GM19043 (cell line): Measurements from ENCODE around the gene ARHGAP33.

Experiments used
- ATAC-seq: cut with Tn5 transposase; IDR thresholded peaks from one replicate; pipeline ENCODE4 v1.9.1; 2021; ENCODE audit warnings: low read depth; ENCODE audit not compliant: unreplicated experiment

The ARHGAP33 gene

GRCh38 chr19:35776102-35776788 lies 881 bp downstream of the ARHGAP33 start:
- ATAC-seq, result no peak

GRCh38 chr19:35777086-35777841 lies 1.9 kb downstream of the ARHGAP33 start:
- no peak for ATAC-seq

GRCh38 chr19:35777961-35778360 lies 2.6 kb downstream of the ARHGAP33 start:
- no peak for ATAC-seq

DNA sequence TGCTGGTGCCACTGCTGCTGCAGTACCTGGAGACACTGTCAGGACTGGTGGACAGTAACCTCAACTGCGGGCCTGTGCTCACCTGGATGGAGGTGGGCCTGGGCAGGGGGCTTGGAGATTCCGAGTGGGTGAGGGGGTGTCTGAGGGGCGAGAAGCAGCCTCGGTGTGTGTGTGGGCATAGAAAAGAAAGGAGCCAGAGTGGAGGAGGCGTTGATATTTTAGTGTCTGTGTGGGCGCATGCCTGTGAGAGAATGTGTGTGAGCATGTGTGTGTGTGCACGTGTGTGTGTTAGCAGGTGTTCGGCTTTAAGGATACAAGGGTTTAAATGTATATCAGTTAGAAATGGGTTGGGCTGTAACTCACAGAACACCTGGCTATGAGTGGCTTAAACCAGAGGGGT lies 3.7 kb downstream of the ARHGAP33 start:
- no peak for ATAC-seq

DNA sequence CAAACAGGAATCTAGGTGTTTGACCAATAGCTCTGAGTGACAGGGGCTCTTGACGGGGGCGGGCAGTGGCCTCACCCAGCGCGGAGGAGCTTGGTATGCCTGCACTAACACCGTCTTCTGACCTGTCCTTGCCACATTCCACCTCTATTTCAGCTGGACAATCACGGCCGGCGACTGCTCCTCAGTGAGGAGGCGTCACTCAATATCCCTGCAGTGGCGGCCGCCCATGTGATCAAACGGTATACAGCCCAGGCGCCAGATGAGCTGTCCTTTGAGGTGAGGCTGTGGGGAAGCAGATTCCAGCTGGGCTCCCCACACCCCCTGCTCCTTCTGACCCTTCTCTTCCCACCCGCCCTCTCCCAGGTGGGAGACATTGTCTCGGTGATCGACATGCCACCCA lies 4.7 kb downstream of the ARHGAP33 start:
- ATAC-seq, result no peak

- ATAC-seq, result no peak
Measured at GRCh38 chr19:35780717-35781116, 5.4 kb downstream of the ARHGAP33 start.

GRCh38 chr19:35781650-35782049 lies 6.3 kb downstream of the ARHGAP33 start:
- ATAC-seq, result no peak

DNA sequence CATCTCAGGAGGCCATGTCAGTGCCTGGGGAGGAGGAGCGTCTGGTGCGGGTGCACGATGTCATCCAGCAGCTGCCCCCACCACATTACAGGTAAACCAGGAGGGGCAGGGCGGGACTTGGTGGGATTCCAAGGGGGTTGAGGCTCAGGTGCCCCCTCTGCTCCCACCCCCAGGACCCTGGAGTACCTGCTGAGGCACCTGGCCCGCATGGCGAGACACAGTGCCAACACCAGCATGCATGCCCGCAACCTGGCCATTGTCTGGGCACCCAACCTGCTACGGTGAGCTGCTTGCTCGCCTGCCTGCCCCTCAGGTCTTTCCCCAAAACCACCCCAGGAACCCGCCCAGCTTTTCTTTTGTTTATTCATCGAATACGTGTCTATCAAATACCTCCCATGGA lies 7.2 kb downstream of the ARHGAP33 start:
- ATAC-seq, result no peak

- ATAC-seq, result no peak
Measured at GRCh38 chr19:35783469-35784434, 8.4 kb downstream of the ARHGAP33 start.

GRCh38 chr19:35784503-35785338 lies 9.4 kb downstream of the ARHGAP33 start:
- no peak for ATAC-seq

DNA sequence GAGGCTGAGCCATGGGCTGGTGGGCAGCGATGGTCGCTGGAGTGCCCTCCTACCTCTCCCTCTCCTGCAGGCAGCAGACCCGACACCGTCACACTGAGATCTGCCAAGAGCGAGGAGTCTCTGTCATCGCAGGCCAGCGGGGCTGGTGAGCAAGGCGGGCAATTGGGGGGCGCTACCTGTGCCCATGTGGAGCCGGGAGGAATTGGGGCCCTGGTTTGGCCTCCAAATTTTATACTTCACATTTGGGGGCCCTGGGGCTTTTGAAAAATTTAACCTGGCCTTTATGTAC lies 9.9 kb downstream of the ARHGAP33 start:
- ATAC-seq, result no peak

DNA sequence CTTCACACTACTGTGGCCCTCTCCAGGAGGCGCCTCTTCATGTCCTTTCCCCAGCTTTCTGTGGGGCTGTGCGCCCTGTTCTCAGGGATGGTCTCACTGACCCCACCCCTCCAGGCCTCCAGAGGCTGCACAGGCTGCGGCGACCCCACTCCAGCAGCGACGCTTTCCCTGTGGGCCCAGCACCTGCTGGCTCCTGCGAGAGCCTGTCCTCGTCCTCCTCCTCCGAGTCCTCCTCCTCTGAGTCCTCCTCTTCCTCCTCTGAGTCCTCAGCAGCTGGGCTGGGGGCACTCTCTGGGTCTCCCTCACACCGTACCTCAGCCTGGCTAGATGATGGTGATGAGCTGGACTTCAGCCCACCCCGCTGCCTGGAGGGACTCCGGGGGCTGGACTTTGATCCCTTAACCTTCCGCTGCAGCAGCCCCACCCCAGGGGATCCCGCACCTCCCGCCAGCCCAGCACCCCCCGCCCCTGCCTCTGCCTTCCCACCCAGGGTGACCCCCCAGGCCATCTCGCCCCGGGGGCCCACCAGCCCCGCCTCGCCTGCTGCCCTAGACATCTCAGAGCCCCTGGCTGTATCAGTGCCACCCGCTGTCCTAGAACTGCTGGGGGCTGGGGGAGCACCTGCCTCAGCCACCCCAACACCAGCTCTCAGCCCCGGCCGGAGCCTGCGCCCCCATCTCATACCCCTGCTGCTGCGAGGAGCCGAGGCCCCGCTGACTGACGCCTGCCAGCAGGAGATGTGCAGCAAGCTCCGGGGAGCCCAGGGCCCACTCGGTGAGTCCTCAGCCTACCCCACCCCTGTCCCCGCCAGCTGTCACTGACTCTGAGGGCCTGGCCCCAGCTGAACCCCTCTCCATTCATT lies 11.2 kb downstream of the ARHGAP33 start:
- ATAC-seq, result no peak

DNA sequence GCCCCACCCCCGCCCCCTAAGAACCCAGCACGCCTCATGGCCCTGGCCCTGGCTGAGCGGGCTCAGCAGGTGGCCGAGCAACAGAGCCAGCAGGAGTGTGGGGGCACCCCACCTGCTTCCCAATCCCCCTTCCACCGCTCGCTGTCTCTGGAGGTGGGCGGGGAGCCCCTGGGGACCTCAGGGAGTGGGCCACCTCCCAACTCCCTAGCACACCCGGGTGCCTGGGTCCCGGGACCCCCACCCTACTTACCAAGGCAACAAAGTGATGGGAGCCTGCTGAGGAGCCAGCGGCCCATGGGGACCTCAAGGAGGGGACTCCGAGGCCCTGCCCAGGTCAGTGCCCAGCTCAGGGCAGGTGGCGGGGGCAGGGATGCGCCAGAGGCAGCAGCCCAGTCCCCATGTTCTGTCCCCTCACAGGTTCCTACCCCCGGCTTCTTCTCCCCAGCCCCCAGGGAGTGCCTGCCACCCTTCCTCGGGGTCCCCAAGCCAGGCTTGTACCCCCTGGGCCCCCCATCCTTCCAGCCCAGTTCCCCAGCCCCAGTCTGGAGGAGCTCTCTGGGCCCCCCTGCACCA lies 11.9 kb downstream of the ARHGAP33 start:
- ATAC-seq, result no peak

DNA sequence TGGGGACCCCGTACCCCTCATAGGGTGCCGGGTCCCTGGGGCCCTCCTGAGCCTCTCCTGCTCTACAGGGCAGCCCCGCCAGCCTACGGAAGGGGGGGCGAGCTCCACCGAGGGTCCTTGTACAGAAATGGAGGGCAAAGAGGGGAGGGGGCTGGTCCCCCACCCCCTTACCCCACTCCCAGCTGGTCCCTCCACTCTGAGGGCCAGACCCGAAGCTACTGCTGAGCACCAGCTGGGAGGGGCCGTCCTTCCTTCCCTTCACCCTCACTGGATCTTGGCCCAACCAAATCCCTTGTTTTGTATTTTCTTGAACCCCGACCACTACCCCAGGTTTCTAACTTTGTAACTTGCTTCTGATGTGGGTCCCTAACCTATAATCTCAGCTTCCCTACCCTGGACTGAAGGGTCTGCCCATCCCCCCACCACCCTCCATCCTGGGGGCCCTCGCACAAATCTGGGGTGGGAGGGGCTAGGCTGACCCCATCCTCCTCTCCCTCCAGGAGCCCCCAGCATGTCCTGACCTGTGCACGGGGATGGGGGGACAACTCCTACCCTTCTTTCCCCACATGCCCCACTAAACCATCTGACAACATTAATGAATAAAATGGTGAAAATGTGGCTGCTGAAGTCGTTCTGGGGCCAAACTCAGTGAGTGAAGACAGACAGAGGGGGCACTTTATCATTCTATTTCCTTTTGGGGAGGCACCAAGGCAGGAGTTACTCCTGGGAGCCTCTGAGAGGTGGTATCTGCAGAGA lies 13.0 kb downstream of the ARHGAP33 start:
- ATAC-seq, result no peak

- no peak for ATAC-seq
Measured at GRCh38 chr19:35789195-35789977, 14.0 kb downstream of the ARHGAP33 start.

- no peak for ATAC-seq
Measured at GRCh38 chr19:35789978-35790944, 14.9 kb downstream of the ARHGAP33 start.
